HepG2 (cell line): ENCODE results near the gene CPXM2. TPM values are rescaled to one million over a fixed set of nuclear protein-coding genes. Genes with fewer than 3 reads are reported as not detected.

ENCODE experiments used
- ATAC-seq: fragments of 200-7000 bp; cut with Tn5 transposase; 3 replicates; pipeline ENCODE4 v1.9.1; 2020; ENCODE audit warnings: mild to moderate bottlenecking, moderate library complexity
- Bru-seq: library from RNA; stranded (reverse); fragments of 400-500 nt; gene quantifications from one replicate; lab custom pipeline; 2021; lab: Mats Ljungman, UMichigan
- BruChase-seq, 2 experiments: library from RNA; stranded (reverse); fragments of 400-500 nt; gene quantifications; one replicate each; lab custom pipeline; 2021; lab: Mats Ljungman, UMichigan
- BruUV-seq: library from RNA; stranded (reverse); fragments of 400-500 nt; replicated peaks from 2 replicates; lab custom pipeline; 2021; lab: Mats Ljungman, UMichigan
- CTCF ChIA-PET: fragments of 300-600 bp; formaldehyde crosslinking; extraction: SDS; loops from one replicate; lab custom pipeline; 2021; ENCODE audit warnings: low total read pairs, inconsistent platforms, low intra/inter-chr PET ratio; lab: Yijun Ruan, JAX
- POLR2A ChIA-PET: fragments of 350-600 bp; sonication (Branson Sonifier 250); formaldehyde crosslinking; loops from one replicate; lab custom pipeline; 2020; ENCODE audit warnings: antibody characterized with exemption, inconsistent platforms; lab: Yijun Ruan, JAX
- DNase-seq: peaks from one replicate; pipeline ENCODE4 v3.0.0-alpha.2; 2015; ENCODE audit warnings: low spot score
- FAIRE-seq: peaks from 3 replicates; lab custom pipeline; 2011; peaks lifted over from hg19 to GRCh38; lab: Jason Lieb, UNC
- H2AFZ ChIP-seq: one replicate; pipeline ENCODE4 v1.6.1; 2011; ENCODE audit warnings: low read length, inconsistent platforms
- H3K27ac ChIP-seq: fragments of 300-600 bp; 3 replicates; pipeline ENCODE4 v1.8.0; 2011; ENCODE audit warnings: mixed run types, mild to moderate bottlenecking, mixed read lengths, low read length, inconsistent platforms; ENCODE audit not compliant: insufficient read depth; ENCODE audit errors: extremely low read length
- H3K27me3 ChIP-seq, 2 experiments: fragments of 200-600 bp in 1 of 2; 2 replicates in 1 of 2; 3 replicates in 1 of 2; pipeline versions ENCODE4 v1.6.0 to v1.8.0; 2011; ENCODE audit warnings: low read length in 2 of 2, mild to moderate bottlenecking in 2 of 2, moderate library complexity in 2 of 2, inconsistent platforms in 1 of 2; ENCODE audit not compliant: insufficient read depth in 2 of 2, control insufficient read depth in 1 of 2
- H3K36me3 ChIP-seq, 2 experiments: fragments of 200-600 bp in 1 of 2; replicated peaks in 1 of 2; 2 replicates in 1 of 2; 3 replicates in 1 of 2; pipeline versions ENCODE4 v1.5.1 to v1.8.0; 2011; ENCODE audit warnings: low read length in 2 of 2, inconsistent platforms in 1 of 2; ENCODE audit not compliant: insufficient read depth in 2 of 2, control insufficient read depth in 1 of 2
- H3K4me1 ChIP-seq: 2 replicates; pipeline ENCODE4 v1.5.1; 2012; ENCODE audit warnings: low read length, inconsistent platforms; ENCODE audit not compliant: insufficient read depth
- H3K4me2 ChIP-seq: 2 replicates; pipeline ENCODE4 v1.6.0; 2011; ENCODE audit warnings: low read depth, low read length, inconsistent platforms
- H3K4me3 ChIP-seq, 3 experiments: fragments of 200-600 bp in 1 of 3; sonication (generic), shearing (Covaris generic) in 1 of 3; replicated peaks in 1 of 3; 2 replicates each; pipeline ENCODE4 v1.5.1; 2011 to 2016; ENCODE audit warnings: low read length in 3 of 3, inconsistent platforms in 2 of 3, low read depth in 2 of 3, mild to moderate bottlenecking in 2 of 3, control low read depth in 1 of 3, mixed read lengths in 1 of 3; ENCODE audit not compliant: insufficient read depth in 1 of 3
- H3K79me2 ChIP-seq: one replicate; pipeline ENCODE4 v1.6.1; 2011; ENCODE audit warnings: low read length, inconsistent platforms; ENCODE audit not compliant: insufficient read depth
- H3K9ac ChIP-seq: 2 replicates; pipeline ENCODE4 v1.6.0; 2011; ENCODE audit warnings: mild to moderate bottlenecking, low read depth, low read length, inconsistent platforms; ENCODE audit not compliant: insufficient read depth
- H3K9me3 ChIP-seq: 2 replicates; pipeline ENCODE4 v1.5.1; 2012; ENCODE audit warnings: mild to moderate bottlenecking, low read length
- H4K20me1 ChIP-seq: 2 replicates; pipeline ENCODE4 v1.6.0; 2011; ENCODE audit warnings: inconsistent platforms, mild to moderate bottlenecking, low read length, moderate library complexity; ENCODE audit not compliant: insufficient read depth
- FOXK2 ChIP-seq: fragments of 450-650 bp; IDR thresholded peaks from 2 replicates; pipeline ENCODE4 v1.6.1; 2016
- NONO ChIP-seq, 2 experiments: fragments of 450-650 bp in 1 of 2; sonication (generic) in 1 of 2; formaldehyde crosslinking in 1 of 2; IDR thresholded peaks in 1 of 2; conservative IDR thresholded peaks in 1 of 2; 2 replicates each; pipeline versions ENCODE4 v1.6.1 to v1.8.0; 2017 to 2022; ENCODE audit warnings: mild to moderate bottlenecking in 1 of 2, missing genetic modification reagents in 1 of 2, moderate library complexity in 1 of 2
- WGBS: methylation state at CpG from one replicate; pipeline ENCODE4 v1.1.6; 2017; ENCODE audit warnings: low lambda C conversion rate; 5-methylcytosine and 5-hydroxymethylcytosine counted together
- in situ Hi-C: cut with HindIII; loops from 2 replicates; pipeline ENCODE4 v1.10.0; 2017; ENCODE audit warnings: low pct_unique_long_range_greater_than_20kb; ENCODE audit not compliant: extremely low pct_ligation_motif_present
- intact Hi-C: fragments of 100-400 bp; cut with micrococcal nuclease; formaldehyde crosslinking; loops from one replicate; pipeline ENCODE4 v1.10.0; 2022; ENCODE audit not compliant: unreplicated experiment
- long read RNA-seq, 2 experiments: library from RNA in 1 of 2; library from polyadenylated mRNA in 1 of 2; stranded (forward) in 1 of 2; unstranded in 1 of 2; transcript quantifications; one replicate each; pipeline ENCODE4 v2.0.0, GENCODE V29; 2019 to 2022
- polyA minus RNA-seq, 3 experiments: library from RNA; depleted of rRNA, polyadenylated mRNA; stranded (reverse); fragments of >200 nt; gene quantifications; 2 replicates each; pipeline ENCODE4 v1.2.3, GENCODE V29; 2011; ENCODE audit warnings: low replicate concordance in 1 of 3
- polyA plus RNA-seq, 8 experiments: library from polyadenylated mRNA; depleted of rRNA in 3 of 8; stranded (reverse) in 7 of 8; unstranded in 1 of 8; fragments of >200 nt; fragmentation: Illumina TruSeq in 4 of 8; extraction: Trizol in 4 of 8; gene quantifications; 2 replicates each; pipeline versions ENCODE4 v1.2.1 to v1.2.3, GENCODE V29; 2011 to 2016; ENCODE audit warnings: low read depth in 4 of 8, missing spikeins in 1 of 8, mixed read lengths in 1 of 8; ENCODE audit not compliant: insufficient read depth in 1 of 8
- total RNA-seq, 5 experiments: library from RNA; depleted of rRNA; stranded (reverse); fragments of >200 nt; fragmentation: Illumina TruSeq; extraction: Trizol; gene quantifications; 2 replicates each; pipeline ENCODE4 v1.2.3, GENCODE V29; 2016; ENCODE audit warnings: low read depth in 1 of 5

CPXM2 gene
- total RNA-seq (2016; rRNA removed; fragmentation: Illumina TruSeq; extraction: Trizol): not detected in 2 replicates
- total RNA-seq (2016; cell fraction: cytosol; rRNA removed; fragmentation: Illumina TruSeq; extraction: Trizol; ENCODE audit: low read depth): not detected in 2 replicates
- not detected in 2 replicates for total RNA-seq (2016; cell fraction: insoluble cytoplasmic fraction; rRNA removed; fragmentation: Illumina TruSeq; extraction: Trizol)
- not detected in 2 replicates for total RNA-seq (2016; cell fraction: membrane; rRNA removed; fragmentation: Illumina TruSeq; extraction: Trizol)
- not detected in 2 replicates for total RNA-seq (2016; cell fraction: nucleus; rRNA removed; fragmentation: Illumina TruSeq; extraction: Trizol)
- polyA plus RNA-seq (2011; rRNA removed): 0.03 and 0.07 TPM in 2 replicates
- polyA plus RNA-seq (2011; cell fraction: cytosol; rRNA removed): 0.04 and 0.09 TPM in 2 replicates
- polyA plus RNA-seq (2011; cell fraction: nucleus; rRNA removed): 0.05 and 0.14 TPM in 2 replicates
- polyA plus RNA-seq (2012): 0.13 and 0.16 TPM in 2 replicates
- not detected in 2 replicates for polyA plus RNA-seq (2016; cell fraction: cytosol; fragmentation: Illumina TruSeq; extraction: Trizol; ENCODE audit: low read depth)
- polyA plus RNA-seq (2016; cell fraction: insoluble cytoplasmic fraction; fragmentation: Illumina TruSeq; extraction: Trizol; ENCODE audit: low read depth): not detected in 2 replicates
- polyA plus RNA-seq (2016; cell fraction: membrane; fragmentation: Illumina TruSeq; extraction: Trizol; ENCODE audit: low read depth): not detected in 2 replicates
- polyA plus RNA-seq (2016; cell fraction: nucleus; fragmentation: Illumina TruSeq; extraction: Trizol; ENCODE audit: insufficient read depth, low read depth): not detected in 2 replicates
- 0.06 TPM in 1 of 2 replicates, not detected in the other for polyA minus RNA-seq (2011; rRNA and poly(A)+ RNA removed; ENCODE audit: low replicate concordance)
- not detected in 2 replicates for polyA minus RNA-seq (2011; cell fraction: cytosol; rRNA and poly(A)+ RNA removed)
- polyA minus RNA-seq (2011; cell fraction: nucleus; rRNA and poly(A)+ RNA removed): not detected in 2 replicates
- not detected for Bru-seq, nascent RNA
- percentile 1 among the genes with signal in this experiment for BruChase-seq, experiment 1, labeled RNA remaining after a 6-hour chase
- BruChase-seq, experiment 2, labeled RNA remaining after a 2-hour chase: not detected
- long read RNA-seq, experiment 1: 0 reads
- long read RNA-seq, experiment 2: 0 reads

- DNase-seq: no peak
- no peaks in the 10 kb centered on the region for H3K36me3 ChIP-seq
- in situ Hi-C loops: no loop called here
- H4K20me1 ChIP-seq: no peaks in the 10 kb centered on the region
- BruUV-seq: no TSS peak
- H2AFZ ChIP-seq: no peak within 1 kb of the TSS
- no peak within 1 kb of the TSS for H3K4me2 ChIP-seq
- TF ChIP-seq NONO (IDR thresholded peaks at IDR 0.05) (no peak), NONO (CRISPR knock-in tag; conservative IDR thresholded peaks at IDR 0.05) (no peak), FOXK2 (no peak)
- TF ChIP-seq, all 625 proteins: peak for 0
- Histone ChIP-seq H3K79me2 (no peaks in the 10 kb centered on the region), H3K4me1 (no peaks in the 10 kb centered on the region), H3K4me3 (no peak within 1 kb of the TSS), H3K9me3 (no peaks in the 10 kb centered on the region), H3K27ac (no peak within 1 kb of the TSS), H3K27me3 (peaks cover 0 to 13% of the 10 kb centered on the region in 2 experiments; a peak in 1 of 5 replicates), H3K9ac (no peak within 1 kb of the TSS)
- ChIA-PET CTCF (no interaction called here), POLR2A (no interaction called here)
- intact Hi-C loops: no loop called here
- ATAC-seq: no peak
- WGBS: 83% methylated on average over 44 of the region's 80 CpGs
- no peak for FAIRE-seq
Observed at GRCh38 chr10:123891144-123892071, at the start of gene CPXM2. TSS of gene CPXM2 (minus strand) at chr10:123891807. CDS start at chr10:123891659, 148 bp downstream.
